Measurements from ENCODE around the gene DRAM2.
"Not testable (repeated sequence)": the region's sequence is repeated elsewhere in the genome, so short reads cannot be mapped to it uniquely, and the experiment has no call there.

DRAM2 gene

DNA sequence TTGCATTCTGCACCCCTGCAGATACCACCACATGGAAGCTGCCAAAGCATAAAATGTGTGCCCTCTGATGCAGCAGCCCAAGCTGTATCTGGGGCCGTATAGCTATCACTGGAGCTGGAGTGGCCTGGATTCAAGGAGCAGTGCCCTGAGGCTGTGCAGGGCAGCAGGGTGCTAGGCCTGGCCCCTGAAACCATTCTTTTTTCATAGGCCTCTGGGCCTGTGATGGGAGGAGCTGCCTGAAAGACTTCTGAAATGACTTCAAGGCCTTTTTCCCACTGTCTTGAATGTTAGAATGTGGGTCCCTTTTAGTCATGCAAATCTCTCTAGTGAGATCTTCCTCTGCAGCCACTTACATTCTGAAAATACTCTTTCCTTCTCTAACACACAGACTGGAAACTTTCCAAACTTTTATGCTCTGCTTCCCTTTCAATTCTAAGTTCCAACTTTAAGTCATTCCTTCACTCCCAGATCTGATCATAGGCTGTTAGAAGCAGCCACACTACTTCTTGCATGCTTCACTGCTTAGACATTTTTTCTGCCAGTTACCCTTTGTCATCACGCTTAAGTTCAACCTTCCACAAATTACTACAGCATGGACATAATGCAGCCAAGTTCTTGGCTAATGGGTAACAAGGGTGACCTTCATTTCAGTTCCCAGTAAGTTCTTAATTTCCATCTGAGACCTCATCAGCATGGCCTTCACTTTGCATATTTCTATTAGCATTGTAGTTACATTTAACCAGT, 42.4 kb downstream of the DRAM2 start:
- TF ChIP-seq, protein P1, sequence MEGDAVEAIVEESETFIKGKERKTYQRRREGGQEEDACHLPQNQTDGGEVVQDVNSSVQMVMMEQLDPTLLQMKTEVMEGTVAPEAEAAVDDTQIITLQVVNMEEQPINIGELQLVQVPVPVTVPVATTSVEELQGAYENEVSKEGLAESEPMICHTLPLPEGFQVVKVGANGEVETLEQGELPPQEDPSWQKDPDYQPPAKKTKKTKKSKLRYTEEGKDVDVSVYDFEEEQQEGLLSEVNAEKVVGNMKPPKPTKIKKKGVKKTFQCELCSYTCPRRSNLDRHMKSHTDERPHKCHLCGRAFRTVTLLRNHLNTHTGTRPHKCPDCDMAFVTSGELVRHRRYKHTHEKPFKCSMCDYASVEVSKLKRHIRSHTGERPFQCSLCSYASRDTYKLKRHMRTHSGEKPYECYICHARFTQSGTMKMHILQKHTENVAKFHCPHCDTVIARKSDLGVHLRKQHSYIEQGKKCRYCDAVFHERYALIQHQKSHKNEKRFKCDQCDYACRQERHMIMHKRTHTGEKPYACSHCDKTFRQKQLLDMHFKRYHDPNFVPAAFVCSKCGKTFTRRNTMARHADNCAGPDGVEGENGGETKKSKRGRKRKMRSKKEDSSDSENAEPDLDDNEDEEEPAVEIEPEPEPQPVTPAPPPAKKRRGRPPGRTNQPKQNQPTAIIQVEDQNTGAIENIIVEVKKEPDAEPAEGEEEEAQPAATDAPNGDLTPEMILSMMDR (IDR thresholded peaks at IDR 0.05; ENCODE audit: low read length): no peak
- no peak for TF ChIP-seq EZH2 (IDR thresholded peaks at IDR 0.05; ENCODE audit: borderline replicate concordance, low read length)

GRCh38 chr1:111095421-111095820, 44.5 kb downstream of the DRAM2 start:
- H3K9me2 ChIP-seq (ENCODE audit: low read depth, low read length); H3F3A ChIP-seq (ENCODE audit: insufficient read depth, low read length); H3K36me3 ChIP-seq (ENCODE audit: insufficient read depth, low read length); H3K9ac ChIP-seq (ENCODE audit: low read length); H3K4me2 ChIP-seq (ENCODE audit: low read length); H3K4me3 ChIP-seq (ENCODE audit: low read depth, low read length, poor library complexity, severe bottlenecking); H3K27me3 ChIP-seq (ENCODE audit: insufficient read depth, low read length); H3K4me1 ChIP-seq (ENCODE audit: insufficient read depth, low read length, severe bottlenecking); H4K20me1 ChIP-seq (ENCODE audit: insufficient read depth, low read length); H3K27ac ChIP-seq (ENCODE audit: low read depth, low read length, poor library complexity, severe bottlenecking); H2AFZ ChIP-seq (ENCODE audit: low read length); H3K79me2 ChIP-seq (ENCODE audit: insufficient read depth, low read length): not testable (repeated sequence)
- peaks cover 17% of the 10 kb centered on the region; the same call in 1 of the 2 replicates for H3K9me3 ChIP-seq (ENCODE audit: low read length)

More for the DNA sequence above, 42.4 kb downstream of the DRAM2 start:
- H3K9me3 ChIP-seq (ENCODE audit: low read length): peaks cover 22% of the 10 kb centered on the region
- no peaks in the 10 kb centered on the region for H3K36me3 ChIP-seq (ENCODE audit: insufficient read depth, low read length)
- H3K79me2 ChIP-seq (ENCODE audit: insufficient read depth, low read length): no peaks in the 10 kb centered on the region
- H2AFZ ChIP-seq (ENCODE audit: low read length): no peak overlapping the region
- H3K27ac ChIP-seq (ENCODE audit: low read depth, low read length, poor library complexity, severe bottlenecking): no peak overlapping the region
- no peaks in the 10 kb centered on the region for H3K27me3 ChIP-seq (ENCODE audit: insufficient read depth, low read length)
- H3K4me3 ChIP-seq (ENCODE audit: low read depth, low read length, poor library complexity, severe bottlenecking): no peak overlapping the region
- H4K20me1 ChIP-seq (ENCODE audit: insufficient read depth, low read length): no peaks in the 10 kb centered on the region
- H3K9me2 ChIP-seq (ENCODE audit: low read depth, low read length): no peaks in the 10 kb centered on the region
- no peaks in the 10 kb centered on the region for H3K4me1 ChIP-seq (ENCODE audit: insufficient read depth, low read length, severe bottlenecking)
- H3F3A ChIP-seq (ENCODE audit: insufficient read depth, low read length): no peaks in the 10 kb centered on the region
- no peak overlapping the region for H3K9ac ChIP-seq (ENCODE audit: low read length)
- H3K4me2 ChIP-seq (ENCODE audit: low read length): no peak overlapping the region

DNA sequence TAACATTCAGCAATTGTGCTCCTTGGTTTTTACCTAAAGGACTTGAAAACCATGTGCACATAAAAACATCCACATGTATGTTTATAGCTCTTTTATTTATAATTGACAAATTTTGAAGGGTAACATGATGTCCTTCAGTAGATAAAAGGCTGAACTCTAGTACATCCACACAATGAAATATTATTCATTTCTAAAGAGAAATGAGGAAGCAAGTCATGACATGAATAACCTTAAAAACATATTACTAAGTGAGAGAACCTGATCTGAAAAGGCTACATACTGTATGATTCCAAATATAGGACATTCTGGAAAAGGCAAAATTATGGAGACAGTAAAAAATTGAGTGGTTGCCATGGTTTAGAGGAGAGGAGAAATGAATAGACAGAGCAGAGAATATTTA, 50.3 kb downstream of the DRAM2 start:
- no peak overlapping the region for H3K9ac ChIP-seq (ENCODE audit: low read length)
- H3K4me2 ChIP-seq (ENCODE audit: low read length): no peak overlapping the region
- no peaks in the 10 kb centered on the region for H4K20me1 ChIP-seq (ENCODE audit: insufficient read depth, low read length)
- H3K9me2 ChIP-seq (ENCODE audit: low read depth, low read length): no peaks in the 10 kb centered on the region
- no peak overlapping the region for H2AFZ ChIP-seq (ENCODE audit: low read length)
- H3K4me3 ChIP-seq (ENCODE audit: low read depth, low read length, poor library complexity, severe bottlenecking): no peak overlapping the region
- H3K27me3 ChIP-seq (ENCODE audit: insufficient read depth, low read length): no peaks in the 10 kb centered on the region
- TF ChIP-seq, protein P1 (IDR thresholded peaks at IDR 0.05; ENCODE audit: low read length): no peak
- no peaks in the 10 kb centered on the region for H3K79me2 ChIP-seq (ENCODE audit: insufficient read depth, low read length)
- no peaks in the 10 kb centered on the region for H3K4me1 ChIP-seq (ENCODE audit: insufficient read depth, low read length, severe bottlenecking)
- peaks cover 5% of the 10 kb centered on the region; the same call in 1 of the 2 replicates for H3K9me3 ChIP-seq (ENCODE audit: low read length)
- no peak overlapping the region for H3K27ac ChIP-seq (ENCODE audit: low read depth, low read length, poor library complexity, severe bottlenecking)
- no peaks in the 10 kb centered on the region for H3K36me3 ChIP-seq (ENCODE audit: insufficient read depth, low read length)
- no peaks in the 10 kb centered on the region for H3F3A ChIP-seq (ENCODE audit: insufficient read depth, low read length)

DNA sequence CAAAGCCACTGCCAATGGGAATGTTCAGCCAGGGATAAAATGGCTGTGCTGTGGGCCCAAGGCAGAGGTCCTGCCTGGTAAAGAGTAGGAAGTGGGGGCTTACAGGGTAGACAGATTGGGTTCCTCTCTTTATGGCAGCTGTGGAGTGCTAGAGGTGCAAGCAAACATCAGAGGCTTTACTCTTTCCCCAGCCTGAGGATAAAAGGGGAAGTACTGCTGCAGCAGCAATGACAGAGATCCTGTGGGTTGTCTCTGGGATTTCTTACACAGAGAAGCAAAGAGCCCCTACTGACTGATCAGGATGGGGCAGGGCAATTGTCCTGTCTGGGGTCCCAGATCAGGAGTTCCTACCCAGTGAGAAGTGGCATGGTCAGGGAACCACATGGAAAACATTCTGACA, 54.2 kb downstream of the DRAM2 start:
- H3K27ac ChIP-seq (ENCODE audit: low read depth, low read length, poor library complexity, severe bottlenecking): no peak overlapping the region
- H3K9me3 ChIP-seq (ENCODE audit: low read length): peaks cover 7% of the 10 kb centered on the region; the same call in 1 of the 2 replicates
- no peaks in the 10 kb centered on the region for H3K9me2 ChIP-seq (ENCODE audit: low read depth, low read length)
- H2AFZ ChIP-seq (ENCODE audit: low read length): no peak overlapping the region
- no peaks in the 10 kb centered on the region for H3K79me2 ChIP-seq (ENCODE audit: insufficient read depth, low read length)
- H3K4me2 ChIP-seq (ENCODE audit: low read length): no peak overlapping the region
- no peaks in the 10 kb centered on the region for H3K4me1 ChIP-seq (ENCODE audit: insufficient read depth, low read length, severe bottlenecking)
- TF ChIP-seq EZH2 (IDR thresholded peaks at IDR 0.05; ENCODE audit: borderline replicate concordance, low read length): no peak
- H3K4me3 ChIP-seq (ENCODE audit: low read depth, low read length, poor library complexity, severe bottlenecking): no peak overlapping the region
- H3F3A ChIP-seq (ENCODE audit: insufficient read depth, low read length): no peaks in the 10 kb centered on the region
- H3K27me3 ChIP-seq (ENCODE audit: insufficient read depth, low read length): no peaks in the 10 kb centered on the region
- no peaks in the 10 kb centered on the region for H4K20me1 ChIP-seq (ENCODE audit: insufficient read depth, low read length)
- no peaks in the 10 kb centered on the region for H3K36me3 ChIP-seq (ENCODE audit: insufficient read depth, low read length)
- H3K9ac ChIP-seq (ENCODE audit: low read length): no peak overlapping the region

Measured in OCI-LY1 (cell line).